B cell (primary cell): ENCODE results near the gene MEGF11. TPM values are rescaled to one million over a fixed set of nuclear protein-coding genes. Genes with fewer than 3 reads are reported as not detected.

Experiments
- ATAC-seq: fragments of 200-7000 bp; cut with Tn5 transposase; one replicate; pipeline ENCODE4 v1.10.0; 2021; ENCODE audit warnings: low read depth, mild to moderate bottlenecking, moderate number of reproducible peaks, moderate library complexity
- CTCF ChIA-PET: fragments of 350-600 bp; sonication (Branson Sonifier 250); formaldehyde crosslinking; loops from one replicate; lab custom pipeline; 2021; ENCODE audit warnings: antibody characterized with exemption, inconsistent platforms; lab: Charles Lee
- POLR2A ChIA-PET: fragments of 350-600 bp; sonication (Branson Sonifier 250); formaldehyde crosslinking; loops from one replicate; lab custom pipeline; 2021; ENCODE audit warnings: antibody characterized with exemption; lab: Charles Lee
- DNase-seq: peaks from one replicate; pipeline ENCODE4 v3.0.0; 2013
- H2AFZ ChIP-seq: 2 replicates; pipeline ENCODE4 v1.6.1; 2012; ENCODE audit warnings: mild to moderate bottlenecking, low read depth, low read length; ENCODE audit not compliant: insufficient read depth, poor library complexity, severe bottlenecking
- H3K27ac ChIP-seq, 2 donors: 1 replicate in 1 of 2; 2 replicates in 1 of 2; pipeline ENCODE4 v1.5.1; 2012 to 2013; ENCODE audit warnings: low read length in 2 of 2, mild to moderate bottlenecking in 2 of 2, moderate library complexity in 1 of 2
- H3K27me3 ChIP-seq, 4 experiments: fragments of 200-600 bp in 1 of 4; sonication (generic) in 1 of 4; replicated peaks in 1 of 4; 1 replicate in 2 of 4; 2 replicates in 2 of 4; pipeline versions ENCODE4 v1.6.1 to v1.7.0; 2013 to 2016; ENCODE audit warnings: low read length in 3 of 4, mild to moderate bottlenecking in 2 of 4, mixed read lengths in 1 of 4, moderate library complexity in 1 of 4; ENCODE audit not compliant: insufficient read depth in 4 of 4, control insufficient read depth in 3 of 4; ENCODE audit errors: control extremely low read depth in 1 of 4
- H3K36me3 ChIP-seq, 2 experiments: replicated peaks in 1 of 2; 1 replicate in 1 of 2; 2 replicates in 1 of 2; pipeline versions ENCODE4 v1.6.1 to v1.7.1; 2013; ENCODE audit warnings: low read length in 1 of 2; ENCODE audit not compliant: insufficient read depth in 2 of 2, control insufficient read depth in 1 of 2; ENCODE audit errors: control extremely low read depth in 1 of 2, extremely low read depth in 1 of 2
- H3K4me1 ChIP-seq, 2 donors: fragments of 200-600 bp in 1 of 2; sonication (generic) in 1 of 2; 1 replicate in 1 of 2; 2 replicates in 1 of 2; pipeline versions ENCODE4 v1.5.1 to v1.6.1; 2013 to 2017; ENCODE audit warnings: low read length in 2 of 2; ENCODE audit not compliant: control insufficient read depth in 2 of 2, insufficient read depth in 2 of 2
- H3K4me2 ChIP-seq: replicated peaks from 2 replicates; pipeline ENCODE3; 2012; ENCODE audit warnings: mild to moderate bottlenecking, low read depth, low read length; ENCODE audit not compliant: poor library complexity, severe bottlenecking
- H3K4me3 ChIP-seq, 5 experiments: fragments of 200-600 bp in 1 of 5; sonication (generic) in 1 of 5; 1 replicate in 3 of 5; 2 replicates in 2 of 5; pipeline versions ENCODE4 v1.5.1 to v1.7.0; 2011 to 2016; ENCODE audit warnings: low read length in 4 of 5, mild to moderate bottlenecking in 4 of 5, low read depth in 2 of 5, control low read depth in 1 of 5, moderate library complexity in 1 of 5; ENCODE audit not compliant: insufficient read depth in 1 of 5; ENCODE audit errors: control extremely low read depth in 1 of 5, extremely low read depth in 1 of 5
- H3K79me2 ChIP-seq: fragments of 200-600 bp; sonication (generic); one replicate; pipeline ENCODE4 v1.6.0; 2016; ENCODE audit warnings: low read length; ENCODE audit not compliant: control insufficient read depth, insufficient read depth
- H3K9ac ChIP-seq: fragments of 200-600 bp; sonication (generic); 2 replicates; pipeline ENCODE4 v1.6.1; 2017; ENCODE audit warnings: mild to moderate bottlenecking, low read length, moderate library complexity
- H3K9me3 ChIP-seq, 3 donors: one replicate each; pipeline versions ENCODE4 v1.6.1 to v1.7.1; 2013; ENCODE audit warnings: low read length in 2 of 3; ENCODE audit not compliant: control insufficient read depth in 2 of 3, insufficient read depth in 1 of 3; ENCODE audit errors: control extremely low read depth in 1 of 3
- H4K20me1 ChIP-seq: 2 replicates; pipeline ENCODE4 v1.6.0; 2012; ENCODE audit warnings: mild to moderate bottlenecking, low read length; ENCODE audit not compliant: insufficient read depth, control insufficient read depth, poor library complexity, severe bottlenecking
- H3K27ac Mint-ChIP-seq: one replicate; pipeline ENCODE4 v1.8.0; 2021; ENCODE audit warnings: mixed read lengths
- H3K27me3 Mint-ChIP-seq: one replicate; pipeline ENCODE4 v1.8.0; 2021; ENCODE audit warnings: mixed read lengths
- H3K4me1 Mint-ChIP-seq: one replicate; pipeline ENCODE4 v1.8.0; 2021; ENCODE audit warnings: mixed read lengths
- H3K4me3 Mint-ChIP-seq: one replicate; pipeline ENCODE4 v1.8.0; 2021; ENCODE audit warnings: mixed read lengths
- H3K9me3 Mint-ChIP-seq: one replicate; pipeline ENCODE4 v1.8.0; 2022; ENCODE audit warnings: mixed read lengths; ENCODE audit not compliant: insufficient read depth
- EZH2 ChIP-seq: IDR thresholded peaks from 2 replicates; pipeline ENCODE4 v1.6.1; 2012; ENCODE audit warnings: borderline replicate concordance, low read depth, mild to moderate bottlenecking, moderate library complexity, low read length; ENCODE audit not compliant: insufficient read depth, poor library complexity, severe bottlenecking
- WGBS: methylation state at CpG from one replicate; pipeline ENCODE4 v1.1.5; 2013; ENCODE audit warnings: missing lambda C conversion rate; ENCODE audit not compliant: insufficient coverage; 5-methylcytosine and 5-hydroxymethylcytosine counted together
- intact Hi-C: fragments of 100-400 bp; cut with micrococcal nuclease; formaldehyde crosslinking; loops from one replicate; pipeline ENCODE4 v1.10.0; 2022
- polyA plus RNA-seq: library from polyadenylated mRNA; depleted of rRNA; stranded (reverse); fragments of >200 nt; gene quantifications from 2 replicates; pipeline ENCODE4 v1.2.3, GENCODE V29; 2012
- total RNA-seq, 2 donors: library from RNA; stranded (reverse); fragments of 120-200 nt in 1 of 2; gene quantifications; 1 replicate in 1 of 2; 2 replicates in 1 of 2; pipeline versions ENCODE4 v1.2.3 to v1.2.4, GENCODE V29; 2013 to 2022
- TF ChIP-seq, protein P1 (sequence below): fragments of 200-600 bp; IDR thresholded peaks from one replicate; pipeline ENCODE4 v1.8.0; 2022; ENCODE audit warnings: antibody characterized with exemption, mild to moderate bottlenecking

The MEGF11 gene
- total and polyA plus RNA-seq, 2 donors (not counting 1 experiment from before 2014, with no cell fraction given), result 0.04 to 0.34 TPM

DNA sequence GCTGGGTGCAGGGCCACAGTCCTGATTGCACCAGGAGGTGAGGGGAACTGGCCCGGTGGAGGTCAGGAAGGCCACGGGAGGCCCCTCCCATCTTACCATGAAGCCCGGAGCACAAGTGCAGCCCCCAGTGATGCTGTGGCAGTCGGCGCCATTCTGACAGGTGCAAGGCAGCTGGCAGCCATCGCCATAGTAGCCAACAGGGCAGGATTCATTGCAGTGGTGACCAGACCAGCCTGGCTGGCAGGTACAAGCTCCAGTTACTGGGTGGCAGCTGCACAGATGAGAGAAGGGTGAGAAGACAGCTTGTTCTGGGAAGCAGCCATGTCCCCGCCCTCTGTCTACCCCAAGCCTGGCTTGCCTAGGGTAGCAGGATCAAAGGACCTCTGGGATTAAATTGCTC is 296.1 kb downstream of the MEGF11 start:
- Histone ChIP-seq H3K36me3 (no peaks in the 10 kb centered on the region), H3K9ac (no peak overlapping the region), H3K27me3 (peaks cover 0 to 3% (median 0%) of the 10 kb centered on the region in 4 experiments), H3K79me2 (no peaks in the 10 kb centered on the region), H4K20me1 (no peaks in the 10 kb centered on the region), H2AFZ (no peak overlapping the region), H3K4me2 (no peak overlapping the region), H3K27ac (no peak overlapping the region), H3K4me1 (peaks cover 0 to 12% of the 10 kb centered on the region in 2 donors), H3K4me3 (no peak overlapping the region), H3K9me3 (no peaks in the 10 kb centered on the region)
- no peak overlapping the region for H3K4me3 Mint-ChIP-seq
- 80% methylated on average over 6 of the region's 7 CpGs for WGBS
- intact Hi-C loops, result no loop called here
- H3K9me3 Mint-ChIP-seq, result no peaks in the 10 kb centered on the region
- ChIA-PET CTCF (interaction anchor here (0.6 kb wide), 1 partner anchor 19 kb away, joined by 3 read pairs; no protein-coding TSS in a partner anchor), POLR2A (no interaction called here)
- TF ChIP-seq, protein P1, sequence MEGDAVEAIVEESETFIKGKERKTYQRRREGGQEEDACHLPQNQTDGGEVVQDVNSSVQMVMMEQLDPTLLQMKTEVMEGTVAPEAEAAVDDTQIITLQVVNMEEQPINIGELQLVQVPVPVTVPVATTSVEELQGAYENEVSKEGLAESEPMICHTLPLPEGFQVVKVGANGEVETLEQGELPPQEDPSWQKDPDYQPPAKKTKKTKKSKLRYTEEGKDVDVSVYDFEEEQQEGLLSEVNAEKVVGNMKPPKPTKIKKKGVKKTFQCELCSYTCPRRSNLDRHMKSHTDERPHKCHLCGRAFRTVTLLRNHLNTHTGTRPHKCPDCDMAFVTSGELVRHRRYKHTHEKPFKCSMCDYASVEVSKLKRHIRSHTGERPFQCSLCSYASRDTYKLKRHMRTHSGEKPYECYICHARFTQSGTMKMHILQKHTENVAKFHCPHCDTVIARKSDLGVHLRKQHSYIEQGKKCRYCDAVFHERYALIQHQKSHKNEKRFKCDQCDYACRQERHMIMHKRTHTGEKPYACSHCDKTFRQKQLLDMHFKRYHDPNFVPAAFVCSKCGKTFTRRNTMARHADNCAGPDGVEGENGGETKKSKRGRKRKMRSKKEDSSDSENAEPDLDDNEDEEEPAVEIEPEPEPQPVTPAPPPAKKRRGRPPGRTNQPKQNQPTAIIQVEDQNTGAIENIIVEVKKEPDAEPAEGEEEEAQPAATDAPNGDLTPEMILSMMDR, result no peak
- no peak for TF ChIP-seq EZH2
- no peak for DNase-seq
- H3K27me3 Mint-ChIP-seq, result peaks cover 10% of the 10 kb centered on the region
- ATAC-seq, result no peak
- peaks cover 13% of the 10 kb centered on the region for H3K4me1 Mint-ChIP-seq
- H3K27ac Mint-ChIP-seq, result no peak overlapping the region

GRCh38 chr15:65956899-65957298 is 296.7 kb downstream of the MEGF11 start:
- TF ChIP-seq EZH2, result no peak
- TF ChIP-seq, protein P1, result no peak
- DNase-seq (no peak), ATAC-seq (no peak)
- H3K27ac Mint-ChIP-seq, result no peak overlapping the region
- H3K9me3 Mint-ChIP-seq, result no peaks in the 10 kb centered on the region
- POLR2A ChIA-PET, result no interaction called here
- Histone ChIP-seq H2AFZ (no peak overlapping the region), H3K27me3 (peaks cover 0 to 3% (median 0%) of the 10 kb centered on the region in 4 experiments), H3K9ac (no peak overlapping the region), H3K36me3 (no peaks in the 10 kb centered on the region), H3K79me2 (no peaks in the 10 kb centered on the region), H3K4me1 (peaks cover 0 to 12% of the 10 kb centered on the region in 2 donors), H3K27ac (no peak overlapping the region), H3K4me3 (no peak overlapping the region), H3K9me3 (no peaks in the 10 kb centered on the region), H3K4me2 (no peak overlapping the region), H4K20me1 (no peaks in the 10 kb centered on the region)
- no CpG with 5 or more reads among the region's 3 CpGs for WGBS
- CTCF ChIA-PET, result no interaction called here
- peaks cover 13% of the 10 kb centered on the region for H3K4me1 Mint-ChIP-seq
- intact Hi-C loops, result no loop called here
- H3K27me3 Mint-ChIP-seq, result peaks cover 11% of the 10 kb centered on the region
- H3K4me3 Mint-ChIP-seq, result no peak overlapping the region
